Measurements from ENCODE around the gene EFCAB5.

DNA sequence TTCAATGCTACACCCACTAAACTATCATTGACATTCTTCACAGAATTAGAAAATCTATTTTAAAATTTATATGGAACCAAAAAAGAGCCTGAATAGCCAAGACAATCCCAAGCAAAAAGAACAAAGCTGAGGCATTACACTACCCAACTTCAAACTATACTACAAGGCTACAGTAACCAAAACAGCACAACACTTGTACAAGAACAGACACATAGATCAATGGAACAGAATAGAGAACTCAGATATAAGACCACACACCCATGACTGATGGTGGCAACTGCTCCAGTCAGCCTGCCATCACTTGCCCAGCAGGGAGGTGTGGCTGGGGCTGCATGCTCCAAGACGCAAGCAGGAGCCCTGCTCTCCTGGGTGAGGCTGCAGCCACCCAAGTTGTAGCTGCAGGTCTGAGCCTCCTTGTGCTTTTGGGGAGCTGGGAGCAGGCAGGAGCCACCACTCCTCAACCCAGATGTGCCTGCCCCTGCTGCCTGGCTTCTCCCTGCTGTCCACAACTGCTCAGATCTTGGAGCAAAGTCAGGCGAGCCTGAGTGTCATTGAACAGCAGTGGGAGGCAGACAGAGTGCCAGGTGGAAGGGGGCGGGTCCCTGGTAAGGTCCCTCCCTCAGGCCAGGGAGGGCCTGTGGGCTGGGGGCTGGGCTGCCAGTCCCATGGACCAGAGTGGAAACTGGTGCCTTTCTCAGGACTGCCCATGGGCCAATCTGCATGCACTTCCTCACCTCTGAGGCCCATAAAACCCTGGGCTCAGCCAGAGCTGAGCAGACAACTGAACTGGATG is 36.2 kb upstream of the EFCAB5 start:
- TF ChIP-seq BACH1 (IDR thresholded peaks at IDR 0.05; ENCODE audit: low read length): no peak
- no peak for TF ChIP-seq CEBPB (IDR thresholded peaks at IDR 0.05; ENCODE audit: low read depth, low read length)
- no peak for TF ChIP-seq EP300 (IDR thresholded peaks at IDR 0.05; ENCODE audit: borderline replicate concordance in 1 of 2, low read depth in 2 of 2, low read length in 2 of 2)
